GM23338 (cell line): ENCODE results near the gene FAM13C. TPM values are rescaled to one million over a fixed set of nuclear protein-coding genes. Genes with fewer than 3 reads are reported as not detected.
A peak's percentile ranks its signal among the peaks of the same experiment; 100 is the strongest.

Source experiments
- ATAC-seq: fragments of 200-7000 bp; cut with Tn5 transposase; 3 replicates; pipeline ENCODE4 v1.9.1; 2020
- DNase-seq: peaks from one replicate; pipeline ENCODE4 v3.0.0-alpha.2; 2015; ENCODE audit warnings: low spot score
- H2AFZ ChIP-seq: fragments of 200-600 bp; sonication (generic); 2 replicates; pipeline ENCODE4 v1.8.0; 2016; ENCODE audit warnings: antibody characterized with exemption, mild to moderate bottlenecking, moderate library complexity
- H3F3A ChIP-seq: fragments of 200-600 bp; sonication (generic); replicated peaks from 2 replicates; pipeline ENCODE4 v1.8.0; 2017; ENCODE audit warnings: antibody characterized with exemption, mixed run types, low read depth
- H3K27ac ChIP-seq: fragments of 200-600 bp; sonication (generic); 2 replicates; pipeline ENCODE4 v1.6.1; 2016; ENCODE audit warnings: low read depth
- H3K27me3 ChIP-seq: fragments of 200-600 bp; sonication (generic); 2 replicates; pipeline ENCODE4 v1.8.0; 2016; ENCODE audit warnings: mild to moderate bottlenecking, mixed run types, moderate library complexity; ENCODE audit not compliant: insufficient read depth
- H3K36me3 ChIP-seq: fragments of 200-600 bp; sonication (generic); 2 replicates; pipeline ENCODE4 v1.8.0; 2016; ENCODE audit warnings: mild to moderate bottlenecking; ENCODE audit not compliant: insufficient read depth
- H3K4me1 ChIP-seq: fragments of 200-600 bp; sonication (generic); 2 replicates; pipeline ENCODE4 v1.8.0; 2016; ENCODE audit warnings: mild to moderate bottlenecking, moderate library complexity; ENCODE audit not compliant: insufficient read depth
- H3K4me2 ChIP-seq: fragments of 200-600 bp; sonication (generic); 2 replicates; pipeline ENCODE4 v1.7.1; 2017; ENCODE audit warnings: mixed run types
- H3K4me3 ChIP-seq: fragments of 200-600 bp; sonication (generic); 2 replicates; pipeline ENCODE4 v1.6.1; 2016; ENCODE audit warnings: mixed run types
- H3K79me2 ChIP-seq: fragments of 200-600 bp; sonication (generic); replicated peaks from 2 replicates; pipeline ENCODE4 v1.8.0; 2017; ENCODE audit warnings: mild to moderate bottlenecking; ENCODE audit not compliant: insufficient read depth
- H3K9me2 ChIP-seq: fragments of 200-600 bp; sonication (generic); 2 replicates; pipeline ENCODE4 v1.8.0; 2017; ENCODE audit not compliant: insufficient read depth
- H4K20me1 ChIP-seq: fragments of 200-600 bp; sonication (generic); replicated peaks from 2 replicates; pipeline ENCODE4 v1.8.0; 2017; ENCODE audit warnings: mild to moderate bottlenecking; ENCODE audit not compliant: insufficient read depth
- H3K27ac Mint-ChIP-seq: 2 replicates; pipeline ENCODE4 v1.8.0; 2020; ENCODE audit warnings: inconsistent platforms, mild to moderate bottlenecking, moderate library complexity, mixed read lengths
- H3K27me3 Mint-ChIP-seq: 3 replicates; pipeline ENCODE4 v1.8.0; 2022; ENCODE audit warnings: low read depth, mild to moderate bottlenecking, moderate library complexity, mixed read lengths, inconsistent platforms; ENCODE audit not compliant: insufficient read depth, poor library complexity
- H3K36me3 Mint-ChIP-seq: 3 replicates; pipeline ENCODE4 v1.8.0; 2021; ENCODE audit warnings: low read depth, mild to moderate bottlenecking, inconsistent platforms, moderate library complexity, mixed read lengths
- H3K4me1 Mint-ChIP-seq: 3 replicates; pipeline ENCODE4 v1.8.0; 2020; ENCODE audit warnings: mild to moderate bottlenecking, inconsistent platforms, mixed read lengths
- H3K4me3 Mint-ChIP-seq: 3 replicates; pipeline ENCODE4 v1.8.0; 2021; ENCODE audit warnings: moderate library complexity, mild to moderate bottlenecking, inconsistent platforms, mixed read lengths
- H3K9me3 Mint-ChIP-seq: 3 replicates; pipeline ENCODE4 v1.8.0; 2020; ENCODE audit warnings: moderate library complexity, mild to moderate bottlenecking, inconsistent platforms, mixed read lengths
- CTCF ChIP-seq, 2 experiments: fragments of 200-600 bp in 1 of 2; sonication (generic) in 1 of 2; conservative IDR thresholded peaks; 2 replicates each; pipeline versions ENCODE4 v1.5.1 to v1.6.1; 2016 to 2017; ENCODE audit warnings: antibody characterized with exemption in 2 of 2, low read depth in 2 of 2, mild to moderate bottlenecking in 2 of 2, moderate library complexity in 1 of 2
- POLR2AphosphoS5 ChIP-seq: IDR thresholded peaks from 2 replicates; pipeline ENCODE4 v1.6.1; 2016; ENCODE audit warnings: antibody characterized with exemption, low read depth
- ZNF462 ChIP-seq: fragments of 250-450 bp; sonication (Bioruptor Pico); IDR thresholded peaks from 2 replicates; pipeline ENCODE4 v1.5.0; 2020; ENCODE audit warnings: mild to moderate bottlenecking, moderate library complexity
- polyA plus RNA-seq: library from polyadenylated mRNA; unstranded; fragments of >200 nt; fragmentation: Nextera tagmentation; extraction: Ambion mirVana; gene quantifications from 2 replicates; pipeline ENCODE4 v1.2.1, GENCODE V29; 2016
- total RNA-seq: library from RNA; depleted of rRNA; stranded (reverse); fragments of >200 nt; shearing (Covaris generic); gene quantifications from 2 replicates; pipeline ENCODE4 v1.2.3, GENCODE V29; 2014

FAM13C gene
- total and polyA plus RNA-seq, 2 experiments from 2014 or later, result 0.94 to 2.1 TPM

DNA sequence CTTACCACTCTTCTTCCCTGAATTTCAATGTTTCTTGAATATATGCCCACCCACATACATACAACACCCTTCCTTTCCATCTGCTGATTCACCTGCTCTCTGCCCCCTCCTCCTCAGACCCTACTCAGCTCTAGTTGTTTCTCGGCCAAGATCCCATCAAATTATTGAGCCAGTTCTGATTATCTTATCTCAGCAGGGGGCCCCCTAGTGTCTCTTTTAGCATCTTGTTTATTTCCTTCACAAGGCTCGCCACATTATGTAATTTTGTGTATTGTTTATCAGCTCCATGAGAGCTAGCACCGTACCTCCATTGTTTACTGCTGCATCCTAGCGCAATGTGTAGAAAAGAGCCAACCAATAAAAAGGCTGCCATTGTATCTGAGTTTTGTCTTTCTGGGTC is 71.9 kb downstream of the FAM13C start:
- H3K27me3 ChIP-seq, result no peaks in the 10 kb centered on the region
- no peak overlapping the region for H3K27ac ChIP-seq
- no peaks in the 10 kb centered on the region for H4K20me1 ChIP-seq
- TF ChIP-seq POLR2AphosphoS5 (no peak), CTCF (conservative IDR thresholded peaks at IDR 0.05; ENCODE audit: low read depth in 2 of 2) (0 out of 4 replicates have a peak, but pooled peaks of 1 of the 2 experiments have one; percentile 3), ZNF462 (no peak)
- Mint-ChIP-seq H3K36me3 (no peaks in the 10 kb centered on the region), H3K9me3 (no peaks in the 10 kb centered on the region; the same call in 2 of the 3 replicates), H3K4me1 (peaks cover 27% of the 10 kb centered on the region), H3K27me3 (peaks cover 2% of the 10 kb centered on the region), H3K4me3 (no peak overlapping the region), H3K27ac (peak overlapping the region; percentile 17; the same call in 1 of the 2 replicates)
- DNase-seq, result peak; percentile 13
- 0 out of 2 replicates have a peak overlapping the region, but pooled peaks have one; percentile 26 for H3K4me2 ChIP-seq
- H3K36me3 ChIP-seq, result no peaks in the 10 kb centered on the region
- peaks cover 3% of the 10 kb centered on the region; the same call in 1 of the 2 replicates for H3K9me2 ChIP-seq
- H3K4me3 ChIP-seq, result no peak overlapping the region
- H2AFZ ChIP-seq, result peak overlapping the region; percentile 5; the same call in 1 of the 2 replicates
- peaks cover 21% of the 10 kb centered on the region; the same call in 1 of the 2 replicates for H3K4me1 ChIP-seq
- no peaks in the 10 kb centered on the region for H3F3A ChIP-seq
- no peak; the same call in 2 of the 3 replicates for ATAC-seq
- no peaks in the 10 kb centered on the region for H3K79me2 ChIP-seq
